Breast epithelium (tissue), 3 donors: ENCODE measurements around the gene FBXL13.

Experiments used
- POLR2A ChIP-seq: fragments of 450-650 bp; IDR thresholded peaks from one replicate; pipeline ENCODE4 v1.6.1; 2016; ENCODE audit warnings: antibody characterized with exemption, mild to moderate bottlenecking, moderate library complexity
- TF ChIP-seq, protein P1 (sequence below), 3 donors: fragments of 450-650 bp; IDR thresholded peaks; one replicate each; pipeline ENCODE4 v1.5.1; 2016 to 2017; ENCODE audit warnings: antibody characterized with exemption in 3 of 3, mild to moderate bottlenecking in 3 of 3, moderate library complexity in 3 of 3

DNA sequence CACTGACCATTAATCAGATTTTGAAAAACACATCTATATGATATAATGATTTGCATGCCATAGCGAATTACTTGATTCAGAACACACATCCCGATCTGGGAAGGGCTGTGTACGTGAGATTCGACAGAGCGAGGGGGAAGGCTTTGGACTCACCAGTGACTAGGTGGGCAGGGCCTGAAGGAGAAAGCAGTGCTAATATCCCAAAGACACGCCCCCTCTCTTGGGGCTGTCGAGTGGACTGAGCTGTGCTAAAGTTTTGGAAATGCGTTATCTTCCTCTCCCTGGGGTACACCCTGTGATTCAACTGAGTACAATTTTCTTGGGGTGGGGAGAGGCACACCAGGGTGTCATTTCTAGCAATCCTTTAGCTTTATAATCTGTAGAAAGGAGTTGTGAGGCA lies 160.0 kb downstream of the FBXL13 start:
- TF ChIP-seq, protein P1, sequence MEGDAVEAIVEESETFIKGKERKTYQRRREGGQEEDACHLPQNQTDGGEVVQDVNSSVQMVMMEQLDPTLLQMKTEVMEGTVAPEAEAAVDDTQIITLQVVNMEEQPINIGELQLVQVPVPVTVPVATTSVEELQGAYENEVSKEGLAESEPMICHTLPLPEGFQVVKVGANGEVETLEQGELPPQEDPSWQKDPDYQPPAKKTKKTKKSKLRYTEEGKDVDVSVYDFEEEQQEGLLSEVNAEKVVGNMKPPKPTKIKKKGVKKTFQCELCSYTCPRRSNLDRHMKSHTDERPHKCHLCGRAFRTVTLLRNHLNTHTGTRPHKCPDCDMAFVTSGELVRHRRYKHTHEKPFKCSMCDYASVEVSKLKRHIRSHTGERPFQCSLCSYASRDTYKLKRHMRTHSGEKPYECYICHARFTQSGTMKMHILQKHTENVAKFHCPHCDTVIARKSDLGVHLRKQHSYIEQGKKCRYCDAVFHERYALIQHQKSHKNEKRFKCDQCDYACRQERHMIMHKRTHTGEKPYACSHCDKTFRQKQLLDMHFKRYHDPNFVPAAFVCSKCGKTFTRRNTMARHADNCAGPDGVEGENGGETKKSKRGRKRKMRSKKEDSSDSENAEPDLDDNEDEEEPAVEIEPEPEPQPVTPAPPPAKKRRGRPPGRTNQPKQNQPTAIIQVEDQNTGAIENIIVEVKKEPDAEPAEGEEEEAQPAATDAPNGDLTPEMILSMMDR (IDR thresholded peaks at IDR 0.05) = no peak
- no peak for TF ChIP-seq POLR2A
